Activated CD8-positive, alpha-beta memory T cell treated with anti-CD3 and anti-CD28 coated beads, Interleukin-2, amount 50 U/mL, for 1 hour (primary cell): ENCODE results near the gene RANBP17.

ENCODE experiments used
- DNase-seq: peaks from one replicate; pipeline ENCODE4 v3.0.0-alpha.2; 2020; ENCODE audit errors: extremely low read depth

Gene RANBP17

GRCh38 chr5:171316258-171317121 lies 454.7 kb downstream of the RANBP17 start:
- DNase-seq, result no peak

- DNase-seq, result no peak
Measured at GRCh38 chr5:171317230-171317629, 455.4 kb downstream of the RANBP17 start.

GRCh38 chr5:171318026-171318425 lies 456.2 kb downstream of the RANBP17 start:
- DNase-seq, result no peak

- DNase-seq, result no peak
Measured at GRCh38 chr5:171321447-171321846, 459.6 kb downstream of the RANBP17 start.

GRCh38 chr5:171322527-171322926 lies 460.7 kb downstream of the RANBP17 start:
- no peak for DNase-seq

- DNase-seq, result no peak
Measured at GRCh38 chr5:171323007-171323406, 461.2 kb downstream of the RANBP17 start.

- DNase-seq, result no peak
Measured at GRCh38 chr5:171323806-171324632, 462.2 kb downstream of the RANBP17 start.

GRCh38 chr5:171330021-171330420 lies 468.2 kb downstream of the RANBP17 start:
- no peak for DNase-seq

- DNase-seq, result no peak
Measured at GRCh38 chr5:171335616-171336015, 473.8 kb downstream of the RANBP17 start.

GRCh38 chr5:171336521-171337209 lies 474.8 kb downstream of the RANBP17 start:
- no peak for DNase-seq

GRCh38 chr5:171337210-171337569 lies 475.4 kb downstream of the RANBP17 start:
- DNase-seq, result no peak

- no peak for DNase-seq
Measured at GRCh38 chr5:171340042-171340441, 478.2 kb downstream of the RANBP17 start.

GRCh38 chr5:171340491-171340890 lies 478.7 kb downstream of the RANBP17 start:
- no peak for DNase-seq

- DNase-seq, result no peak
Measured at GRCh38 chr5:171342362-171343111, 480.7 kb downstream of the RANBP17 start.

- DNase-seq, result no peak
Measured at GRCh38 chr5:171344936-171345608, 483.3 kb downstream of the RANBP17 start.
